H1 (cell line): Measurements from ENCODE around the gene C1orf52. TPM values are rescaled to one million over a fixed set of nuclear protein-coding genes. Genes with fewer than 3 reads are reported as not detected.

ENCODE experiments used
- CTCF ChIA-PET: fragments of 300-600 bp; sonication (Branson Sonifier 250); formaldehyde crosslinking; loops from one replicate; lab custom pipeline; 2021; ENCODE audit not compliant: partially characterized antibody; lab: Charles Lee
- POLR2A ChIA-PET: fragments of 300-600 bp; sonication (Branson Sonifier 250); formaldehyde crosslinking; loops from one replicate; lab custom pipeline; 2021; ENCODE audit warnings: inconsistent platforms; ENCODE audit not compliant: partially characterized antibody; lab: Charles Lee
- DNase-seq, 2 experiments: peaks; one replicate each; pipeline versions ENCODE4 v3.0.0 to v3.0.0-alpha.2; 2010 to 2022; ENCODE audit warnings: low spot score in 2 of 2, low read depth in 1 of 2, mixed read lengths in 1 of 2
- FAIRE-seq: peaks from 2 replicates; lab custom pipeline; 2011; peaks lifted over from hg19 to GRCh38; lab: Jason Lieb, UNC
- H2AFZ ChIP-seq: 2 replicates; pipeline ENCODE4 v1.8.1; 2012; ENCODE audit warnings: low read length, inconsistent platforms
- H2AK5ac ChIP-seq: 2 replicates; pipeline ENCODE4 v1.6.1; 2013; ENCODE audit warnings: low read depth, low read length
- H2BK120ac ChIP-seq: replicated peaks from 2 replicates; pipeline ENCODE3; 2013; ENCODE audit warnings: low read depth, low read length, inconsistent platforms
- H2BK12ac ChIP-seq: 2 replicates; pipeline ENCODE4 v1.6.1; 2013; ENCODE audit warnings: low read depth, low read length
- H2BK15ac ChIP-seq: 2 replicates; pipeline ENCODE4 v1.6.1; 2013; ENCODE audit warnings: low read length
- H2BK20ac ChIP-seq: 2 replicates; pipeline ENCODE4 v1.6.1; 2013; ENCODE audit warnings: low read length
- H2BK5ac ChIP-seq: 2 replicates; pipeline ENCODE4 v1.6.1; 2013; ENCODE audit warnings: low read depth, low read length
- H3K14ac ChIP-seq: 2 replicates; pipeline ENCODE4 v1.6.1; 2013; ENCODE audit warnings: inconsistent platforms; ENCODE audit not compliant: insufficient read length
- H3K18ac ChIP-seq: 2 replicates; pipeline ENCODE4 v1.6.1; 2013; ENCODE audit warnings: low read length; ENCODE audit errors: extremely low read depth
- H3K23ac ChIP-seq: 2 replicates; pipeline ENCODE4 v1.6.1; 2013; ENCODE audit warnings: inconsistent platforms; ENCODE audit not compliant: insufficient read length
- H3K23me2 ChIP-seq: 2 replicates; pipeline ENCODE4 v1.6.1; 2013; ENCODE audit warnings: low read depth, low read length
- H3K27ac ChIP-seq: 2 replicates; pipeline ENCODE4 v1.6.1; 2011; ENCODE audit warnings: low read depth, low read length, inconsistent platforms
- H3K27me3 ChIP-seq, 4 experiments: replicated peaks in 1 of 4; 1 replicate in 1 of 4; 2 replicates in 3 of 4; pipeline versions ENCODE4 v1.6.1 to v1.8.1; 2011 to 2013; ENCODE audit warnings: low read length in 3 of 4, mild to moderate bottlenecking in 3 of 4, inconsistent platforms in 2 of 4, mixed read lengths in 2 of 4, moderate library complexity in 1 of 4; ENCODE audit not compliant: control insufficient read depth in 3 of 4, insufficient read depth in 3 of 4; ENCODE audit errors: extremely low read depth in 1 of 4
- H3K36me3 ChIP-seq, 4 experiments: 2 replicates each; pipeline versions ENCODE4 v1.6.1 to v1.8.1; 2011 to 2013; ENCODE audit warnings: mild to moderate bottlenecking in 4 of 4, low read length in 3 of 4, moderate library complexity in 2 of 4, control low read depth in 1 of 4, inconsistent platforms in 1 of 4; ENCODE audit not compliant: insufficient read depth in 4 of 4, control insufficient read depth in 2 of 4
- H3K4ac ChIP-seq: replicated peaks from 2 replicates; pipeline ENCODE3; 2013; ENCODE audit warnings: low read length, low read depth, mixed read lengths, inconsistent platforms; ENCODE audit not compliant: insufficient read length
- H3K4me1 ChIP-seq, 4 experiments: replicated peaks in 1 of 4; 1 replicate in 1 of 4; 2 replicates in 3 of 4; pipeline versions ENCODE4 v1.6.1 to v1.8.1; 2011 to 2013; ENCODE audit warnings: low read length in 3 of 4, inconsistent platforms in 2 of 4, mixed read lengths in 1 of 4; ENCODE audit not compliant: insufficient read depth in 4 of 4, control insufficient read depth in 3 of 4
- H3K4me2 ChIP-seq, 2 experiments: 2 replicates each; pipeline versions ENCODE4 v1.6.1 to v1.8.1; 2011 to 2013; ENCODE audit warnings: low read depth in 2 of 2, low read length in 2 of 2, control low read depth in 1 of 2, inconsistent platforms in 1 of 2, mild to moderate bottlenecking in 1 of 2; ENCODE audit not compliant: insufficient read depth in 1 of 2
- H3K4me3 ChIP-seq, 4 experiments: fragments of 200-600, 300-600 bp in 1 of 4; sonication (generic), shearing (Covaris generic), sonication (Bioruptor Twin) in 1 of 4; 2 replicates each; pipeline versions ENCODE4 v1.5.1 to v1.8.1; 2011 to 2016; ENCODE audit warnings: low read length in 4 of 4, low read depth in 3 of 4, control low read depth in 2 of 4, inconsistent platforms in 2 of 4, mild to moderate bottlenecking in 2 of 4, mixed read lengths in 1 of 4, moderate library complexity in 1 of 4; ENCODE audit not compliant: insufficient read depth in 2 of 4; ENCODE audit errors: extremely low read depth in 1 of 4
- H3K56ac ChIP-seq: replicated peaks from 2 replicates; pipeline ENCODE3; 2013; ENCODE audit warnings: low read depth, mild to moderate bottlenecking, mixed read lengths, low read length, inconsistent platforms; ENCODE audit not compliant: insufficient read length
- H3K79me1 ChIP-seq: 2 replicates; pipeline ENCODE4 v1.6.1; 2013; ENCODE audit warnings: low read depth, low read length, control low read depth
- H3K79me2 ChIP-seq, 2 experiments: 2 replicates each; pipeline versions ENCODE4 v1.6.1 to v1.8.1; 2012 to 2013; ENCODE audit warnings: low read length in 2 of 2, mild to moderate bottlenecking in 2 of 2, inconsistent platforms in 1 of 2; ENCODE audit not compliant: insufficient read depth in 2 of 2, control insufficient read depth in 1 of 2
- H3K9ac ChIP-seq, 4 experiments: replicated peaks in 1 of 4; 1 replicate in 1 of 4; 2 replicates in 3 of 4; pipeline versions ENCODE4 v1.6.1 to v1.8.1; 2011 to 2013; ENCODE audit warnings: low read depth in 3 of 4, low read length in 3 of 4, control low read depth in 2 of 4, mild to moderate bottlenecking in 2 of 4, moderate library complexity in 2 of 4, inconsistent platforms in 1 of 4; ENCODE audit errors: extremely low read depth in 1 of 4
- H3K9me3 ChIP-seq, 2 experiments: 2 replicates each; pipeline versions ENCODE4 v1.6.1 to v1.8.1; 2012 to 2013; ENCODE audit warnings: mild to moderate bottlenecking in 2 of 2, moderate library complexity in 2 of 2, control low read depth in 1 of 2, inconsistent platforms in 1 of 2, low read depth in 1 of 2, low read length in 1 of 2, mixed read lengths in 1 of 2; ENCODE audit not compliant: insufficient read depth in 2 of 2
- H4K20me1 ChIP-seq, 2 experiments: replicated peaks in 1 of 2; 2 replicates each; pipeline versions ENCODE3 to v1.8.1; 2011 to 2013; ENCODE audit warnings: inconsistent platforms in 2 of 2, low read length in 2 of 2, mild to moderate bottlenecking in 1 of 2; ENCODE audit not compliant: insufficient read depth in 2 of 2, control insufficient read depth in 1 of 2
- H4K5ac ChIP-seq: 2 replicates; pipeline ENCODE4 v1.6.1; 2013; ENCODE audit warnings: low read length, low read depth, mixed read lengths, inconsistent platforms; ENCODE audit not compliant: insufficient read length
- H4K8ac ChIP-seq: 2 replicates; pipeline ENCODE4 v1.8.0; 2013; ENCODE audit warnings: mild to moderate bottlenecking, moderate library complexity, low read length, inconsistent platforms; ENCODE audit not compliant: insufficient read depth; ENCODE audit errors: extremely low read depth
- H4K91ac ChIP-seq: replicated peaks from 2 replicates; pipeline ENCODE3; 2013; ENCODE audit warnings: low read length, mixed read lengths, inconsistent platforms; ENCODE audit not compliant: insufficient read length
- CEBPB ChIP-seq: IDR thresholded peaks from 2 replicates; pipeline ENCODE4 v1.6.1; 2012; ENCODE audit warnings: low read depth, low read length
- FOSL1 ChIP-seq: IDR thresholded peaks from 2 replicates; pipeline ENCODE4 v1.6.1; 2011; ENCODE audit warnings: mild to moderate bottlenecking, low read depth, low read length, moderate library complexity; ENCODE audit not compliant: insufficient read depth
- KDM4A ChIP-seq: IDR thresholded peaks from one replicate; pipeline ENCODE4 v1.7.1; 2012; ENCODE audit warnings: low read depth, mild to moderate bottlenecking, moderate library complexity, low read length, inconsistent platforms; ENCODE audit not compliant: severe bottlenecking
- POLR2AphosphoS5 ChIP-seq: IDR thresholded peaks from 2 replicates; pipeline ENCODE4 v1.6.1; 2011; ENCODE audit warnings: low read depth, low read length
- SRF ChIP-seq: IDR thresholded peaks from 2 replicates; pipeline ENCODE4 v1.6.1; 2011; ENCODE audit warnings: mild to moderate bottlenecking, low read depth, low read length, moderate library complexity
- TEAD4 ChIP-seq: IDR thresholded peaks from 2 replicates; pipeline ENCODE4 v1.6.1; 2012; ENCODE audit warnings: low read depth, low read length, inconsistent platforms, mixed read lengths
- WGBS, 2 experiments: shearing (Covaris generic) in 1 of 2; methylation state at CpG; one replicate each; pipeline versions ENCODE4 v1.1.6 to v1.1.7; 2013 to 2015; ENCODE audit warnings: low lambda C conversion rate in 2 of 2, mixed read lengths in 2 of 2, inconsistent platforms in 1 of 2, low coverage in 1 of 2, missing lambda C conversion rate in 1 of 2; ENCODE audit not compliant: insufficient replicate concordance in 2 of 2, insufficient coverage in 1 of 2, insufficient read length in 1 of 2; ENCODE audit errors: extremely low coverage in 1 of 2, missing lambda C conversion rate in 1 of 2; 5-methylcytosine and 5-hydroxymethylcytosine counted together
- long read RNA-seq, 2 experiments: library from RNA in 1 of 2; library from capped mRNA in 1 of 2; stranded (forward); transcript quantifications; one replicate each; pipeline ENCODE4 v2.0.0, GENCODE V29; 2021; ENCODE audit warnings: inconsistent platforms in 1 of 2
- polyA minus RNA-seq, 3 experiments: library from RNA; depleted of rRNA, polyadenylated mRNA; stranded (reverse); fragments of >200 nt; gene quantifications; 1 replicate in 2 of 3; 2 replicates in 1 of 3; pipeline ENCODE4 v1.2.3, GENCODE V29; 2011
- polyA plus RNA-seq, 7 experiments: library from polyadenylated mRNA; depleted of rRNA in 3 of 7; stranded (reverse) in 5 of 7; unstranded in 2 of 7; fragments of >200 nt in 5 of 7; fragments of 200-250 nt in 2 of 7; gene quantifications; 1 replicate in 5 of 7; 2 replicates in 1 of 7; 4 replicates in 1 of 7; pipeline versions ENCODE4 v1.2.1 to v1.2.3, GENCODE V29; 2011 to 2013; ENCODE audit warnings: missing spikeins in 2 of 7, mixed read lengths in 2 of 7
- total RNA-seq: library from RNA; stranded (reverse); fragmentation: NEBNext Ultra II Directional; extraction: Animal tissue kit (Norgen Biotek cat#: 25700); gene quantifications from 2 replicates; pipeline ENCODE4 v1.2.1, GENCODE V29; 2021

The C1orf52 gene
- total RNA-seq (39.1 and 39.3 TPM in 2 replicates), polyA plus RNA-seq (2011; rRNA removed) (29.2 and 46.9 TPM in 2 replicates), polyA minus RNA-seq (2011; rRNA and poly(A)+ RNA removed) (20.1 and 22.6 TPM in 2 replicates)
- polyA plus RNA-seq (2011; cell fraction: cytosol; rRNA removed): 41.8 TPM
- polyA plus RNA-seq (2011; cell fraction: nucleus; rRNA removed): 75.0 TPM
- polyA plus RNA-seq (2012, experiment 1 of 2): 31.4 to 42.3 TPM (median 37.7 TPM) in 4 replicates
- polyA plus RNA-seq (2012, experiment 2 of 2): 7.8 TPM
- polyA plus RNA-seq (2013, experiment 1 of 2): 31.6 TPM
- 33.4 TPM for polyA plus RNA-seq (2013, experiment 2 of 2)
- 23.6 TPM for polyA minus RNA-seq (2011; cell fraction: cytosol; rRNA and poly(A)+ RNA removed)
- polyA minus RNA-seq (2011; cell fraction: nucleus; rRNA and poly(A)+ RNA removed): 32.0 TPM
- long read RNA-seq, experiment 1, transcript C1orf52-203 (3 exons, 1,219 nt): major isoform, 11 of 33 reads
- long read RNA-seq, experiment 1, partial matches to known transcripts: 16 of 33 reads
- long read RNA-seq, experiment 1, other reads (novel, unspliced or antisense): 4 of 33 reads
- long read RNA-seq, experiment 2, transcript C1orf52-203 (3 exons, 1,219 nt): major isoform, 46 of 62 reads
- long read RNA-seq, experiment 2, transcript C1orf52-201 (4 exons, 3,391 nt): minor isoform, 8 of 62 reads
- long read RNA-seq, experiment 2, partial matches to known transcripts: 5 of 62 reads
- long read RNA-seq, experiment 2, other reads (novel, unspliced or antisense): 3 of 62 reads

GRCh38 chr1:85259118-85259911 lies at the start of gene C1orf52:
Gene C1orf52, minus strand, starts transcription at chr1:85259662. Its CDS starts 29 bp downstream, at chr1:85259633.
- Histone ChIP-seq H3K18ac (peak within 1 kb of the TSS; percentile 81; the same call in 1 of the 2 replicates), H3K23me2 (no peaks in the 10 kb centered on the region; the same call in none of the 2 replicates), H4K20me1 (peaks cover 0 to 5% of the 10 kb centered on the region in 2 experiments), H3K56ac (peak within 1 kb of the TSS; percentile 42), H2BK20ac (no peak within 1 kb of the TSS), H3K4me1 (peaks cover 0 to 4% (median 2%) of the 10 kb centered on the region in 4 experiments; a peak in 3 of 7 replicates), H3K79me1 (peaks cover 2% of the 10 kb centered on the region), H3K9ac (peak within 1 kb of the TSS; percentile 67 to 80 (median 78); a peak in 6 of 7 replicates), H2BK120ac (no peak within 1 kb of the TSS), H3K27me3 (no peaks in the 10 kb centered on the region), H3K4me3 (peak within 1 kb of the TSS; percentile 79 to 94 (median 85)), H3K14ac (no peak within 1 kb of the TSS), H4K5ac (peak within 1 kb of the TSS; percentile 95), H3K36me3 (peaks cover 5 to 30% (median 13%) of the 10 kb centered on the region in 4 experiments; a peak in 4 of 8 replicates), H3K79me2 (peaks cover 4 to 25% of the 10 kb centered on the region in 2 experiments; a peak in 3 of 4 replicates), H2BK12ac (no peak within 1 kb of the TSS), H2AK5ac (no peak within 1 kb of the TSS), H3K27ac (peak within 1 kb of the TSS; percentile 69; the same call in 1 of the 2 replicates), H3K9me3 (peaks cover 8 to 12% of the 10 kb centered on the region in 2 experiments; a peak in 3 of 4 replicates), H2BK5ac (peak within 1 kb of the TSS; percentile 71; the same call in 1 of the 2 replicates), H3K23ac (no peak within 1 kb of the TSS), H2AFZ (peak within 1 kb of the TSS; percentile 97), H3K4me2 (peak within 1 kb of the TSS; percentile 74 to 90), H2BK15ac (no peak within 1 kb of the TSS), H4K8ac (peak within 1 kb of the TSS; percentile 92; the same call in 1 of the 2 replicates), H3K4ac (peak within 1 kb of the TSS; percentile 75), H4K91ac (no peak within 1 kb of the TSS)
- DNase-seq (peak; percentile 88 to 100), FAIRE-seq (no peak)
- WGBS, 2 experiments: 3% methylated on average over 41 of the region's 65 CpGs; no CpG with 5 or more reads in 1 of the 2 experiments
- POLR2A ChIA-PET: interaction anchor here (0.6 to 2.8 kb wide), 11 partner anchors 10 to 354 kb away, joined by 3 to 11 read pairs (median 4); partner anchors contain the start of genes BCL10, CCN1 and SYDE2
- CTCF ChIA-PET: interaction anchor here (0.6 to 8.3 kb wide), 34 partner anchors 9 to 687 kb away, joined by 3 to 141 read pairs (median 4); partner anchors contain the start of genes BCL10 and CCN1
- TF ChIP-seq TEAD4 (0 out of 2 replicates have a peak, but pooled peaks have one; percentile 39), KDM4A (peak; percentile 79), SRF (peak; percentile 27; the same call in 1 of the 2 replicates), POLR2AphosphoS5 (peak; percentile 84), CEBPB (peak; percentile 31; the same call in 1 of the 2 replicates), FOSL1 (no peak)
